Left hindlimb (tissue), 1 donor: ENCODE data around the gene SLC39A1.
"Not testable (repeated sequence)": the region's sequence is repeated elsewhere in the genome, so short reads cannot be mapped to it uniquely, and the experiment has no call there.

ENCODE experiments used
- DNase-seq: peaks from one replicate; pipeline ENCODE4 v3.0.0-alpha.2; 2018

The SLC39A1 gene, protein sequence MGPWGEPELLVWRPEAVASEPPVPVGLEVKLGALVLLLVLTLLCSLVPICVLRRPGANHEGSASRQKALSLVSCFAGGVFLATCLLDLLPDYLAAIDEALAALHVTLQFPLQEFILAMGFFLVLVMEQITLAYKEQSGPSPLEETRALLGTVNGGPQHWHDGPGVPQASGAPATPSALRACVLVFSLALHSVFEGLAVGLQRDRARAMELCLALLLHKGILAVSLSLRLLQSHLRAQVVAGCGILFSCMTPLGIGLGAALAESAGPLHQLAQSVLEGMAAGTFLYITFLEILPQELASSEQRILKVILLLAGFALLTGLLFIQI

DNA sequence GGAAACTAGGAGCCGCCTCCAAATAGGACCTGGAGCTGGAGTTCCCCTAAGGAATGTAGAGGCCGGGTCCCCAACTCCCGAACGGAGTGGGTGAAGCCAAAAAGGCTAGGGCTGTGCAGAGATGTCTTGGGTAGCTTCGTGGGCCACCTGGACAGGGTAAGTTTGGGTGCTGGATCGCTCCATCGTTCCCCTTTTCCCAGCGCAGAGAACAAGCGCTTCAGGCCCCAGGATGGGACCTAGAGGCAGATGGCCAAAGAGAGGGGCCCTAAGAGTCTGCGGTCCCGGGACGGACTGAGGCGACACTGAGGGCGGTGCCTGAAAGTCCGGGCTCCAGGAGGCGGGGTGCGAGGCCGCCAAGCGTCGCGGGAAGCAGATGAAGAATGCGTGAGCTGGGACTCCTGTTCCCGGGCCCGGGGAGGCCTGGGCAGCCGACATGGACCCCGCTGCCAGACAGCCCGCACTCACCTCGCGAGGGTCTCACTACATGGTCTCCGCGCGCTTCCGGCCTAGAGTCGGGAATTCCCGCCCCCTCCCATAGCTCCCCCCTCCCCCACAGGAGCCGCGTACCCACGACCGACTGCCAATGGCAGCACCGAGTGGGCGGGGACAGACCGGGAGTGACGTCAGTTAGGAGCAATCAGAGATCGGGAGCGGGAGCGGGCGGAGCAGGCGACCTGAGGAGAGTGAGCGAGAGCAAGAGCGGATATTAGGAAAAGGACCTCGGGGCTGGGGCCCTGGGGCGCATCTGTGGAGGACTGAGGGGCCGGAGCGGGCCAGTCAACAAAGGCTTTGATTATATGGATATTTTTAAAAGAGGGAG lies at the start of gene SLC39A1:
TSS of gene SLC39A1 (minus strand) at position 508 of the 820 bp plus-strand sequence. CDS start 822 bp downstream, outside the sequence.
- DNase-seq: peak; percentile 99

DNA sequence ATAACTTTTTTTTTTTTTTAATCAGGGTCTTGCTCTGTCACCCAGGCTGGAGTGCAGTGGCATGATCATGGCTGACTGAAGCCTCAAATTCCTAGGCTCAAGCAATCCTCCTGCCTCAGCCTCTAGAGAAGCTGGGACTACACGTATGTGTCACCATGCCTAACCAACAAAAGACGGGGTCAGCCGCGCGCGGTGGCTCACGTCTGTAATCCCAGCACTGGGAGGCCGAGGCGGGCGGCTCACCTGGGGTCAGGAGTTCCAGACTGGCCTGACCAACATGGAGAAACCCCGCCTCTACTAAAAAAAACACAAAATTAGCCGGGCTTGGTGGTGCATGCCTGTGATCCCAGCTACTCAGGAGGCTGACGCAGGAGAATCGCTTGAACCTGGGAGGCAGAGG lies 49.2 kb upstream of the SLC39A1 start:
- DNase-seq: not testable (repeated sequence)

DNA sequence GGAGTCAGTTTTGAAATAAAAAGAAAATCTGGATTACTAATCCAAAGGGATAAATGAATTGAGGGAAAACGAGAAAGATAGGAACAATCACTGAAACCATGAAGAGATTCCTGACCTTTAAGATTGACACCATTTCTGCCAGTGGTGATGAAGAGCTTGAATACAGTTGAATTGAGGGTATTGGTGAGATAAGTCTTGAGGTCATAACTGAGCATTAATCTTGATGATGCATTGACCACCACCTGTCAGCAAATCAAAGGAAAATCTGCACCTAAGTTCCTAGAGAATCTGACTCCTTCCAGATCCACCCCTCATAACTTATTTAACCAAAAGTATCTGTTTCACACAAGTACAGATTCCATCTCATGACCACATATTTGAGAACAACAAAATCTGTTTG lies 48.8 kb upstream of the SLC39A1 start:
- no peak for DNase-seq

DNA sequence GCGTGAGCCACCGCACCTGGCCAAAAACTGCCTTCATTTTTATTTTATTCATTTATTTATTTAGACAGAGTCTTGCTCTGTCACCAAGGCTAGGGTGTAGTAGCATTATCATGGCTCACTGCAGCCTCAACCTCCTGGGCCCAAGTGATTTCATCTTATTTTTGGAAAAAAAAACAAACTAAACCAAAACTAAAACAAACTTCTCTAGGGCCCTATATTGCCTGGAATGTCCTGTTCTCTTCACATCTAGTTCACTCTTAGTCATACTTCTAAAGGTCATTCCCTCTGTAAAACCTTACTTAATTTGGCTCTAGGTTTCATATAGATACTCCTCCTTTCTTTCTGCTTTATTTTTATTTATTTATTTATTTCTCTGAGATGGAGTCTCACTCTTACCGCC lies 42.8 kb upstream of the SLC39A1 start:
- DNase-seq: no peak

DNA sequence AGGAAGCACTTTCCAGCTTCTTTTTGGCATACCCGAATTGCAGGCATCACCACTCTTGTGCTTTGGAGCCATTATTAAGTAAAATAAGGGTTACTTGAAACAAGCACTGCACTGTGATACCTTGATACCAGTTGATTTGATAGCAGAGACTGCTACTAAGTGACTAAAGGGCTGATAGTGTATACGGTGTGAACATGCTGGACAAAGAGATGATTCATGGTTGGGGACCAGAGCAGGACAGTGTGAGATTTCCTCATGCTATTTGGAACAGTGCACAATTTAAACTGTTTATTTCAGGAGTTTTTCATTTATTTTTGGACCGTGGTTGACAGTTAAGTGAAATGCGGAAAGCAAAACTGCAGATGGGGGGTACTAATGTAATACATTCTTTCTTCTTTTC lies 37.1 kb upstream of the SLC39A1 start:
- no peak for DNase-seq

DNA sequence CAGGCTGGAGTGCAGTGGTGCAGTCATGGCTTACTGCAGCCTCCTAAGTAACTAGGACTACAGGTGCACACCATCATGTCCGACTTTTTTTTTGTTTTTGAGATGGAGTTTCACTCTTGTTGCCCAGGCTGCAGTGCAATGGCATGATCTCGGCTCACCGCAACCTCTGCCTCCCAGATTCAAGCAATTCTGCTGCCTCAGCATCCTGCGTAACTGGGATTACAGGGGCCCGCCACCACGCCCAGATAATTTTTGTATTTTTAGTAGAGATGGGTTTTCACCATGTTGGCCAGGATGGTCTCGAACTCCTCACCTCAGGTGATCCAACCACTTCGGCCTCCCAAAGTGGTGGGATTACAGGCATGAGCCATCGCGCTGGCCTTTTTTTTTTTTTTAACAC lies 33.5 kb upstream of the SLC39A1 start:
- DNase-seq: not testable (repeated sequence)

DNA sequence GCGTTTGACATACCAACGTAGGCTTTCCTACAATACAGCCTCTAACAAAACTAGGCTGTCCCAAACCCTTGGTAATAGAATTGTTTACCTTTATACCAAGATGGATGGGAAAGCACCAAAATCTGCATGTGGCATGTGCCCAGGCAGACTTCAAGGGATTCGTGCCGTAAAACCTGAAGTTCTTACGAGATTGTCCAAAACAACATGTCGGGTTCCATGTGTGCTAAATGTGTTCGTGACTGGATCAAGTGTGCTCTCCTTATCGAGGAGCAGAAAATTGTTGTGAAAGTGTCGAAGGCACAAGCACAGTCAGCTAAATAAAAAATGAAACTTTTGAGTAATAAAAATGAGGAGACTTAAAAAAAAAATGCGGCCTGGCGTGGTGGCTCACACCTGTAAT lies 32.3 kb upstream of the SLC39A1 start:
- DNase-seq: no peak

DNA sequence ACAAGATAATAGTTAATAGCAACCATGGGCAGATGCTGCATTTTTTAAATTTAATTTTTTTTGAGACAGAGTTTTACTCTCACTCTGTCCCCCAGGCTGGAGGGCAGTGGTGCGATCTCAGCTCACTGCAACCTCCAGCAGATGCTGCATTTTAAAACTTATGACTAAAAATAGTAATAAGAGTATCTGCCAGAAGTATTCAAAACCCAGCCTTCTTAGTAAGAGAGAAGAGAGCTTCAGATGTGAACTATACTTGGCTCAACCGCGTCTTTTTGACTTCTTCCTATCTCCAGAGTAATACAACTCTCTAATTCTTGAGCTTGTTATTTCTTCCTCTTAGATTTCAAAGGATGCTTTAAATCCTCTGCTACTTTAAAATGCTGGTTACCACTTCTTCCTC lies 31.9 kb upstream of the SLC39A1 start:
- no peak for DNase-seq

DNA sequence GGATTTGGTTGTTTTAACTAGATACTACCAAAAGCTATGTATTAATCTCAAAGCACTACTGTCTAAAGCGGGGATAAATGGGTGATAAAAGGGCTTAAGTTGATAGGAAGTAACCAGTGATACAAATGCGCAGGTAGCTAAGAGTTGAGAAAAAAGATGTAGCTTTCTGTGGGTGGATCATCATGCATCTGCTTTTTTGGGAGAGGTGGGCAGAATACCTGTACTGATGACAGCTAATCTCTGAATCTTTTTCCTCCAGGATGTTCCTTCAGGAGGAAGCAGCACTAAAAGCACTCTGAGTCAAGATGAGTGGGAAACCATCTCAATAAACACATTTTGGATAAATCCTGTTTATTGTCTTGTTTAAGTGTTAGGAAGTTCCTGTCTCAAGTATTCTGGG lies 28.5 kb upstream of the SLC39A1 start:
- DNase-seq: no peak

DNA sequence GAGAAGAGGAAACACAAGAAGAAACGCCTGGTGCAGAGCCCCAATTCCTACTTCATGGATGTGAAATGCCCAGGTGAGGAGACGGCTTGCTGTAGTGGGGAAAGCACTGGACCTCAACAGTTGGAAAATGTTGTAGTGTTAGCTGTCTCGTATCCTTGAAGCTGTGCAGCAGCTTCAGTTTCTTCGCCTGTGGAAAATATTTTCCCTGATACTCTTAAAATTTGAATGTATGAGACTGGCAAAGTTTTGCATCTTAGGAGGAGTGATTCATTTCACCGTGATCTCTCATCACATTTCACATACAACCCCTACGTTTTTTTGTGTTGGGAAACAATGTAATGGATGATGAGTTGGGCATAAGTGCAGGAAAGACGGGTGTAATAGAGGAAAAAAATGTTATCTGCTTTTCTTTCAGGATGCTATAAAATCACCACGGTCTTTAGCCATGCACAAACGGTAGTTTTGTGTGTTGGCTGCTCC lies 27.9 kb upstream of the SLC39A1 start:
- DNase-seq: no peak

DNA sequence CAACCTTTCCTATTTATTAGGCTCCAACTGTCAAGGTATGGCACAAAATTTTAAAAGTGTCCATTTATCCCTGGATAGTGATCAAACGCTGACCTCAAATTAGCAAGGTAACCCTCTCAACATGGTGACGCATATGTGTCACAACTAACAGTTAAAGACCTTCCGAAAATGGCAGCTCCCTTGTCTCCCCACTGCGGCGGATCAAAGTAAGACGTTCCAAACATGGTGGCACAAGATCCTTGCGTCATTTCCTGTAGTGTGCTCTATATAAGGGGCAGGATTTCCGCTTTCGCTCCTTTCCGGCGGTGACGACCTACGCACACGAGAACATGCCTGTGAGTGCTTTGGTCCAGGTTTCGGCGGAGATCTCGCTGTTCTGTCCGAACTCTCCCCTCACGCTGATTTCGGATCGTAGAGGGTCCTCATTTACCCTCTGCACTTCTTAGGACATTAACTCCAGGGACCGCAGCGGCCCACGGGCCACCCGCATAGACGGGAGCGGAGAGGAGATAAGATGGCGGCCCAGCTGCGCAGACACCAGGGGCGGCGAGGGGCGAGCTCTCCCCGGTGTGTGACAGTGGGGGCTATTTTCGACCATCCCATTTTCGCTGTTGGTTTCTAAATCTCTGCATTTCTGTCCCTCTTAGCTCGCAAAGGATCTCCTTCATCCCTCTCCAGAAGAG lies 27.3 kb upstream of the SLC39A1 start, which contains the start of gene RPS27:
TSS of gene RPS27 (plus strand) at position 295 of the 683 bp plus-strand sequence. CDS start at position 330, 35 bp downstream.
- peak; percentile 94 for DNase-seq

DNA sequence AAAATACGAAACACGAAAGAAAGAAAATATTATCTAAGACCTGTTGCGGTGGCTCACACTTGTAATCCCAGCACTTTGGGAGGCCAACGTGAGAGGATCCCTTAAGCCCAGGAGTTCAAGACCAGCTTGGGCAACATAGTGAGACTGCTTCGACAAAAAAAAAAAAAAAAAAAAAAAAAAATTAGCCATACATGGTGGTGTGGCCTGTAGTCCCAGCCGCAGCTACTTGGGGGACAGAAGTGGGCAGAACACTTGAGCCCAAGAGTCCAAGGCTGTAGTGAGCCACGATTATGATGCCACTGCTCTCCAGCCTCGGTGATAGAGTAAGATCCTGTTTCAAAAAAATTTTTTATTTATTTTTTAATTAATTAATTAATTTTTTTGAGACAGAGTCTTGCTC lies 24.3 kb upstream of the SLC39A1 start:
- no peak for DNase-seq

DNA sequence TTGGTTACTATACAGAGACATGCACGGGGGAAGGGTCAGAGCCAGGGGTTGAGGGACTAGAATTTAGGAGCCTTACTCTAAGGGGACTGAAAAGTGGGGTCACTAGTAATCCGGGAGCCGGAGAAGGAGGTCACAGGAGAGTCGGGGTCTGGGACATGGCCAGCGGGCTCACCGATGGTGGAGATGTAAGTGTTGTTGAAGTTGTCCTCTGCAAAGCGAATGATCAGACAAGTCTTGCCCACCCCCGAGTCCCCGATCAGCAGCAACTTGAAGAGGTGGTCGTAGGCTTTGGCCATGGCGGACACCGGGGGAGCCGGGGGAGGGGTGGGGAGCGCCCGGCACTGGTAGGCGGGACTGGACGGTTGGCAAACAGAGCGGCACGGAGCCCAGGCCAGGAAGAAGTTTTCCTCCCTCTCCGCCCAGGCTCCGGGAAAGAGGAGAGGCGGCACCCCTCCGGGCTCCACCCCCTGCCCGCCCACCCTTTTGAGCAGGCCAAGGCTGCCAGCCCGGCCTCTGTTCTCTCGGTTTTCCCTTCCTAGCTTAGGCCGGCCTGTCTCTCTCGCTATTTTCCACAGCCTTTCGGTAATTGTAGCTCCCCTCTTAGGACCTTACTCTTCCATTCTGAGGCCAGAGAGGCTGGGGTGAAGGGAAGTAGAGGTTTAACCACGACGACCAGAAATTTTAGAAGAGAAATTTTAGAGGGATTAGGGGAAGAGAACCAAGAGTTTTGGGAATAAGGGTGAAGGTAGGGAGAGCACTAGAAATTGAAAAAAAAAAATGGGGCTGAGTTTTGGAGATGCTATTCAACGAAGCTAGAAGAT lies 22.8 kb upstream of the SLC39A1 start, which contains the start of gene RAB13:
TSS of gene RAB13 (minus strand) at position 399 of the 821 bp plus-strand sequence. CDS start at position 296, 103 bp downstream.
- peak; percentile 95 for DNase-seq

DNA sequence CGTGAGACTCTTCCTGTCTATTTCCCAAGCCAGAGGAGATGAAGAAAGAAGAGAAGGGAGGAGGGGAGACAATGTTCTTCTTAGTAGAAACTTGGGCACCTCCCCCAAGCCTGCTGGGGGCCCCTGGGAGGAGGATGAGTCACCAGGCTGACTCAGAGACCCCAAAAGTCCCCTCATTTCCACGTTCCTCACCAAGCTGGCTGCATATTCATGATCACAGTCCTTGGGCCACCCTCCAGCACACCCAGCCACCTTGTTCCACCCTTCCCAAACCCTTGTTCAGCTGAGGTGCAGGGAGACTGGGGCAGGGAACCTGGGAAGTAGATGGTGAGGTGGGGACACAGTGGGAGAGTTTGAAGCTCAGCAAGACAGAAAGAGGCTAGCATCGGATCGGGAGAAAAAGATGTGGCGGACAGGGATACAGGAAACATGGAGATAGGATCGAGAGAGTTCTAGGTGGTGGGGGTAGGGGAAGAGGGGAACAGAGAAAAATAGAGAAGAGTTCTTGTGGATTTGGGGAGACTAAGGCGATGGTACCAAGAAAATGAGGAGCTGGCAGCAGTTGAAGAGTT lies 22.1 kb upstream of the SLC39A1 start:
- DNase-seq: peak; percentile 64

DNA sequence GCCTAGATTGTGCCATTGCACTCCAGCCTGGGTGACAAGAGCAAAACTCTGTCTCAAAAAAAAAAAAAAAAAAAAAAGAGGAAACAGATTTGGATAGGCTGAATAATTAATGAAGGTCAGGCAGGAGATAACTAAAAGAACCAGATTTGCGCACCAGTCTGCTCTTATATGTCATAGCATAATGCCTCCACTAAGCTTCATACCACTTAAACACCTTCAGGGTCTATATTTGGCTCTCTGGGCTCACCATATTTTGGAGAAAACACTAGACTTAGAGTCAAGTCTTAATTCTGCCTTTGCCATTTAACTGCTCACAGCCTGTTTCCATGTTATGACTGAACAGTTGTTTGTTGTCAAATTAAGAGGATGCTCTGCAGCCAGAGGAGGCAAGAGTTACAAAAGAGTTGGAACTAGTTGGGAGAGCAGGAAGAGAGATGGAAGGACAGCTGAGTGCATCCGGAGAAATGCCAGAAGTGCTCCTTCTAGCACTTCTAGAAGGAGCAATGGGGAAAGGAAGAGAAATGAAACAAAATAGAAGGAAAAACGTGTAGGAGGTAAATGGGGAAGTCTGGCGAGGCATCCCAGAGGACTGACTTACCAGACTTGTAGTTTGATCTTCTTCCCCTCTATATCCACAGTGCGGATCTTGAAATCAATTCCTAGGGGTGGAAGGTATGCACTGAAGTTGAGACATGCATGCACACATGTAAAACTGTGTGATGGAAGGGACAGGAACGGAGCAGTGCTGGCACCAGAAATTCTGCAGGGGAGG lies 21.0 kb upstream of the SLC39A1 start:
- DNase-seq: no peak

DNA sequence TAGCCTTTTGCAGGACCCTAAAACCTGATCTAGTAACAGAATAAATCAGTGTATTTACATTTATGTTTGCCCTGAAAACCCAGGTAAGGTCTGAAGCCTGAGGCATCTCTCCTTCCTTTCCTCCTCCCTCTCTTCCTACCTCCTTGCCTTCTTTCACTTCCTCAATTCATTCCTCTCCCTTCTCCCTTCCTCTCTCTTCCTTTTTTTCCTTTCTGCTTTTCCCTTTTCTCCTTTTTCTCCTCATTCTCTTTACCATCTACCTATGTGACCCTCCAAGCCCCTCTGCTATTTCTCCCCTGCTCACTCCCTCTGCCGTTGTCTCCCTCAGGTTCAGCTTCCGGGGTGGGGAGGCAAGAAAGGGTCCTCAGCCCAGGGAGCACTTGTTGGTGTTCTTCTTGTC lies 18.4 kb upstream of the SLC39A1 start:
- not testable (repeated sequence) for DNase-seq

DNA sequence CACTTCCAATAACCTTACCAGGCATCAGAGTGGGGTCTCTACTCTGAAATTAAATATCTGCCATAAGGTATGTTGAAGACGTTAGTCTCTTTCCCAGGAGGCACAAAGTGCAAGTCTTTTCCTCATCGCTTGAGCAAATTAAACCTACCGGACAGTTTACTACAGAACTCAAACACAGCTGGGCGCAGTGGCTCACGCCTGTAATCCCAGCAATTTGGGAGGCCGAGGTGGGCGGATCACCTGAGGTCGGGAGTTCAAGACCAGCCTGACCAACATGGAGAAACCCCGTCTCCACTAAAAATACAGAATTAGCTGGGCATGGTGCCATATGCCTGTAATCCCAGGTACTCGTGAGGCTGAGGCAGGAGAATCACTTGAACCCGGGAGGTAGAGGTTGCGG lies 15.8 kb upstream of the SLC39A1 start:
- not testable (repeated sequence) for DNase-seq

DNA sequence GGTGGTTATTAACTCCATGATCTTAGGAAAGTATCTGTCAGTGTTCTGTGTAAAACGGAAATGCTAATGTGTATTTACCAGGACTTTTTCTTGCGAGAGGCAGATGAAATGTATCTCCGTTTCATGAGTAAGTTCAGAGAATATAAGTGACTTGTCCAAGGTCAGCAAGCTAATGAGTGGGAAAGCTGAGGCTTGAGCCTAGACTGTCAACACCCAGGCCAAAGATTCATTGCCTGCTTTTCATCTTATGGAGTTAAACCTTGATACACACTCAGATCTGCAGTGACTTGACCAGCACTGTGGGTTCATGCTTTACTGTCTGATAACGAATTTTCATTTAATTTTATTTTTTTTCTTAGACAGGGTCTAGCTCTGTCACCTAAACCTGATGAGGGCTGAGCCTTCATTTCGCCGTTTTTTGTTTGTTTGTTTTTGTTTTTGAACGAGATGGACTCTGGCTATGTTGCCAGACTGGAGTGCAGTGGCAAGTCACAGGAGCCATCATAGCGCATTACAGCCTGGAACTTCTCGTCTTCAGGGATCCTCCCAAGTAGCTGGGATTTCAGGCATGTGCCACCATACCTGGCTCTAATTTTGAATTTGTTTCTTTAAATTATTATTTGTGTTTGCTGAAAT lies 15.1 kb upstream of the SLC39A1 start:
- DNase-seq: no peak

DNA sequence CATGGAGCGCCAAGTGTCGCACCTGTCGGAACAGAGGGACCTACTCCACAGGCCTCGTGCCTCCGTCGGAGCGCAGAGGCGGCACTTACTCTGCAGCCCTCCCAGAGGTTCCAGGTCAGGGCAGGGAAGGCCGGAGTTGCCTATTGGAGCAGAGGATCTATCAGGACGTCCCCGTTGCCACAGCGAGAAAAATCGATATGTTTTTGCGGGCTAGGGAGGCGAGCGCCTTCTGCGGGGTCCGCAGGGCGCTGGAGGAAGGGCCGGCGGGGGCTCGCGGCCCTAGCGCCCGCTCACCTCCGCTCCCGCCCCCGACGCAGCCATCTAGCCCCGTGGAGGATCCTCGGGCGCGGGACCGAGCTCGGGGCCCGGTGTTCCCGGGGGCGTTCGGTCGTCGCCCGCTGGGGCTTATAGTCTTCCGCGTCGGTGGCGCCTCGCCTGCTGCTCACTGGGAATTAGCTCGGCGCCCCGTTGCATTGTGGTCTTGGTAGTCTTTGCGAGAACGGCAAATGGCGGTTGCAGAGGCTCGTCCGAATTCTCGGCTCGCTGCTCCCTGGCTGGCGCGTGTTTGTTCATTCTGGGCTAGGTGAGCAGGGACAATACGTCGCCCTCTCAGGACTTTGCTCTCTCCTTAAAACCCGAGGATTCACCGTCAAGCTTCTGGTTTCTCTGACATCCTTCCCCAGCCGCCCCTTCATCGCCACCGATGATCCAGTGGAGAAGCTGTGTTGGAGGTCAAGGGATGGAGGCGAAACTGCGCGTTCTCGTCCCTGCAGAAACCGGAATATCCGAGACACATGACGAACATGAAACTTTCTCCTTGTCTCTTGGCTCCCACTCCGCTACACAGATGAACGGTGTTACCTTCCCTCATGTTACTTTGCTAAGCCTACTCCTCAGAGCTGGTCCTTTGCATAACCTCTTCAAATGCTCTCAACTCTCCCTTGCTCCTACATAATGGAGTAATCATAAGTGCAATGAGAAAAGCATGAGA lies 14.2 kb upstream of the SLC39A1 start, which contains the start of gene JTB:
TSS of gene JTB (minus strand) at position 425 of the 991 bp plus-strand sequence. CDS start at position 3, 422 bp downstream.
- peak; percentile 91 for DNase-seq
